Panc1 (cell line): Measurements from ENCODE around the gene CUEDC2.

ENCODE experiments used
- CTCF ChIP-seq: fragments of 450-650 bp; IDR thresholded peaks from 2 replicates; pipeline ENCODE4 v1.5.1; 2017; ENCODE audit warnings: mild to moderate bottlenecking
- POLR2AphosphoS5 ChIP-seq: IDR thresholded peaks from 2 replicates; pipeline ENCODE4 v1.6.1; 2012; ENCODE audit warnings: mild to moderate bottlenecking, low read depth, low read length, moderate library complexity
- TCF7L2 ChIP-seq: IDR thresholded peaks from 2 replicates; pipeline ENCODE4 v1.6.1; 2011; ENCODE audit warnings: mild to moderate bottlenecking, low read depth, low read length, inconsistent platforms
- TF ChIP-seq, protein P1 (sequence below), 2 experiments: IDR thresholded peaks; 2 replicates each; pipeline ENCODE4 v1.6.1; 2011 to 2012; ENCODE audit warnings: low read depth in 2 of 2, control low read depth in 1 of 2, low read length in 1 of 2, mild to moderate bottlenecking in 1 of 2, moderate library complexity in 1 of 2; ENCODE audit not compliant: insufficient read depth in 1 of 2

DNA sequence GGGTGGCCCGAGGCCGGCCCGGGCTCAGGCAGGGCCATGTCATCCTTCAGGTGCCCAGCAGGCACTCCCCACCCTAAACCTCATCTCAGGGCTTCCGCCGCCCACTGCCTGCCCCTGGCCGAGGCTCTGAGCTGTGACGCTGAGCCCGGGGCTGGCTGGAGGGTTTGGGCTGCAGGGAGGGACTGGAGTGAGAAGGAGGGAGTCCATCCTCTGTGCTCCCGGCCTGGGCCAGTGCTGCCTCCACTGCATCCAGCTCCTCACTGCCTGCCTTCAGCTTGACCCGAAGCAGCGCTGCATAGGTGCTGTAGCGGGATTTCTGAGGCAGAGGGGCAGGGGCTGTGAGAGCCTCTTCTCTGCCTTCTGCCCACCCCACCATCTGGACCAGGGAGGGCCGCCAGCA lies 29.3 kb downstream of the CUEDC2 start:
- TF ChIP-seq, protein P1, sequence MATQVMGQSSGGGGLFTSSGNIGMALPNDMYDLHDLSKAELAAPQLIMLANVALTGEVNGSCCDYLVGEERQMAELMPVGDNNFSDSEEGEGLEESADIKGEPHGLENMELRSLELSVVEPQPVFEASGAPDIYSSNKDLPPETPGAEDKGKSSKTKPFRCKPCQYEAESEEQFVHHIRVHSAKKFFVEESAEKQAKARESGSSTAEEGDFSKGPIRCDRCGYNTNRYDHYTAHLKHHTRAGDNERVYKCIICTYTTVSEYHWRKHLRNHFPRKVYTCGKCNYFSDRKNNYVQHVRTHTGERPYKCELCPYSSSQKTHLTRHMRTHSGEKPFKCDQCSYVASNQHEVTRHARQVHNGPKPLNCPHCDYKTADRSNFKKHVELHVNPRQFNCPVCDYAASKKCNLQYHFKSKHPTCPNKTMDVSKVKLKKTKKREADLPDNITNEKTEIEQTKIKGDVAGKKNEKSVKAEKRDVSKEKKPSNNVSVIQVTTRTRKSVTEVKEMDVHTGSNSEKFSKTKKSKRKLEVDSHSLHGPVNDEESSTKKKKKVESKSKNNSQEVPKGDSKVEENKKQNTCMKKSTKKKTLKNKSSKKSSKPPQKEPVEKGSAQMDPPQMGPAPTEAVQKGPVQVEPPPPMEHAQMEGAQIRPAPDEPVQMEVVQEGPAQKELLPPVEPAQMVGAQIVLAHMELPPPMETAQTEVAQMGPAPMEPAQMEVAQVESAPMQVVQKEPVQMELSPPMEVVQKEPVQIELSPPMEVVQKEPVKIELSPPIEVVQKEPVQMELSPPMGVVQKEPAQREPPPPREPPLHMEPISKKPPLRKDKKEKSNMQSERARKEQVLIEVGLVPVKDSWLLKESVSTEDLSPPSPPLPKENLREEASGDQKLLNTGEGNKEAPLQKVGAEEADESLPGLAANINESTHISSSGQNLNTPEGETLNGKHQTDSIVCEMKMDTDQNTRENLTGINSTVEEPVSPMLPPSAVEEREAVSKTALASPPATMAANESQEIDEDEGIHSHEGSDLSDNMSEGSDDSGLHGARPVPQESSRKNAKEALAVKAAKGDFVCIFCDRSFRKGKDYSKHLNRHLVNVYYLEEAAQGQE (IDR thresholded peaks at IDR 0.05; ENCODE audit: insufficient read depth in 1 of 2, low read depth in 2 of 2, low read length in 1 of 2) = no peak
- TF ChIP-seq CTCF = no peak
- no peak for TF ChIP-seq TCF7L2
- TF ChIP-seq POLR2AphosphoS5 = no peak
